Stimulated activated naive CD8-positive, alpha-beta T cell treated with anti-CD3 and anti-CD28 coated beads, Interleukin-15, amount 100 ng/mL, for 72 hours (primary cell): ENCODE results near the gene BGLAP.
"Not testable (repeated sequence)": the region's sequence is repeated elsewhere in the genome, so short reads cannot be mapped to it uniquely, and the experiment has no call there.

Experiments
- ATAC-seq: fragments of 150-1000 bp; cut with Tn5 transposase; 2 replicates; pipeline ENCODE4 v1.10.0; 2021; ENCODE audit warnings: mild to moderate bottlenecking, moderate library complexity
- DNase-seq, 2 donors: peaks; one replicate each; pipeline ENCODE4 v3.0.0; 2021 to 2022
- H3K27ac Mint-ChIP-seq, 2 donors: one replicate each; pipeline ENCODE4 v1.8.0; 2022; ENCODE audit warnings: mild to moderate bottlenecking in 2 of 2, mixed read lengths in 2 of 2, moderate library complexity in 2 of 2
- H3K27me3 Mint-ChIP-seq: one replicate; pipeline ENCODE4 v1.8.0; 2022; ENCODE audit warnings: mixed read lengths
- H3K4me1 Mint-ChIP-seq: one replicate; pipeline ENCODE4 v1.8.0; 2022; ENCODE audit warnings: mild to moderate bottlenecking, mixed read lengths
- H3K4me3 Mint-ChIP-seq, 2 donors: one replicate each; pipeline ENCODE4 v1.8.0; 2022; ENCODE audit warnings: mild to moderate bottlenecking in 2 of 2, mixed read lengths in 2 of 2, moderate library complexity in 1 of 2
- H3K9me3 Mint-ChIP-seq, 2 donors: one replicate each; pipeline ENCODE4 v1.8.0; 2022; ENCODE audit warnings: mixed read lengths in 2 of 2

The BGLAP gene

DNA sequence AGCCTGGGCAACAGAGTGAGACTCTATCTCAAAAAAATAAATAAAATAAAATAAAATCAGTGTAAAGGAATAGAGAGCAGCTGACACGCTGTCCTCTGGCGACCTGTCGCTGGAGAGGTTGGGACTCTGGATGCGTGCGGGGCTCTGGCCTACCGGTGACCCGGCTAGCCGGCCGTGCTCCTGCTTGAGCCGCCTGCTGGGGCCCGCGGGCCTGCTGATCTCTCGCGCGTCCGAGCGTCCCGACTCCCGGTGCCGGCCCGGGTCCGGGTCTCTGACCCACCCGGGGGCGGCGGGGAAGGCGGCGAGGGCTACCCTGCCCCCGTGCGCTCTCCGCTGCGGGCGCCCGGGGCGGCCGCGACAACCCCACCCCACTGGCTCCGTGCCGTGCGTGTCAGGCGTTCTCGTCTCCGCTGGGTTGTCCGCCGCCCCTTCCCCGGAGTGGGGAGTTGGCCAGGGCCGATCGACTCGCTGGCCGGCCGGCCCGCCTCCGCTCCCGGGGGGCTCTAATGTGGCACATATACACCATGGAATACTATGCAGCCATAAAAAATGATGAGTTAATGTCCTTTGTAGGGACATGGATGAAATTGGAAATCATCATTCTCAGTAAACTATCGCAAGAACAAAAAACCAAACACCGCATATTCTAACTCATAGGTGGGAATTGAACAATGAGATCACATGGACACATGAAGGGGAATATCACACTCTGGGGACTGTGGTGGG lies 25.5 kb upstream of the BGLAP start:
- ATAC-seq, H3K27me3 Mint-ChIP-seq, H3K27ac Mint-ChIP-seq, H3K9me3 Mint-ChIP-seq, DNase-seq: not testable (repeated sequence)
- Mint-ChIP-seq H3K4me1 (peaks cover 73% of the 10 kb centered on the region), H3K4me3 (peak overlapping the region; percentile 7 to 14)

DNA sequence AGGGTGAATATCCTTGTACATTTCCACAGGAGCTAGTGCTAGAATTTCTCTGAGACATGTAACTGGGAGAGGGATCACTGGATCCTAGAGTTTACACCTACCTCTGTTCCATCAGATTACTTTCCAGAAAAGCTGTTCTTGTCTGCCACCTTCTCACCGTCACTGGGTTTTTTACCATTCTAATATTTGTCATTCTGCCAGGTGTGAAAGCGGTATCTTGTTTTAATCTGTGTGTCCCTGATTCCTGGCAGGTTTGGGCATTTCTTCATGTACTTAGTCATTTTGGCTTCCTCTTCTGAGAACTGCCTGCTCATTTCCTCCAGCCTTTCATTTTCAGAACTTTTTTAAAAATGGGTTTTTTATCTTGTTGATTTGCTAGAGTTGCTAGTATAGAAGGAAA lies 24.1 kb upstream of the BGLAP start:
- peak overlapping the region; percentile 77 to 83 for H3K4me3 Mint-ChIP-seq
- peaks cover 75% of the 10 kb centered on the region for H3K4me1 Mint-ChIP-seq
- no peaks in the 10 kb centered on the region for H3K9me3 Mint-ChIP-seq
- DNase-seq (peak; percentile 48 to 71), ATAC-seq (peak; percentile 59)
- H3K27ac Mint-ChIP-seq: peak overlapping the region; percentile 96 to 97
- H3K27me3 Mint-ChIP-seq: no peaks in the 10 kb centered on the region

DNA sequence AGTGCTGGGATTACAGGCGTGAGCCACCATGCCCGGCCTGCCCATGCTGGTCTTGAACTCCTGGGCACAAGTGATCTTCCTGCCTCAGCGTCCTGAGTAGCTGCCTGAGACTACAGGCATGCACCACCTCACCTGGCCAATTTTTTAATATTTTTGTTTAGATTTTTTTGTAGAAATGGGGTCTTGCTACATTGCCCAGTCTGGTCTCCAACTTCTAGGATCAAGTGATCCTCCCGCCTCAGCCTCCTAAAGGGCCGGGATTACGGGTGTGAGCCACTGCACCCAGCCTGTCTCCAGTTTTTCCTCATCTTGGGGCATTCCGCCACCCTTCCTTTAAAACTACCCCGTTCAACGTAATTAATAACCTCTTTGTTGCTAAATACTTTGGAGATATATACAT lies 21.8 kb upstream of the BGLAP start:
- Mint-ChIP-seq H3K4me1 (peaks cover 79% of the 10 kb centered on the region), H3K27ac (peak overlapping the region; percentile 70 to 81), H3K27me3 (no peaks in the 10 kb centered on the region), H3K4me3 (peak overlapping the region; percentile 16 to 47), H3K9me3 (no peaks in the 10 kb centered on the region)
- no peak for ATAC-seq
- DNase-seq: no peak

DNA sequence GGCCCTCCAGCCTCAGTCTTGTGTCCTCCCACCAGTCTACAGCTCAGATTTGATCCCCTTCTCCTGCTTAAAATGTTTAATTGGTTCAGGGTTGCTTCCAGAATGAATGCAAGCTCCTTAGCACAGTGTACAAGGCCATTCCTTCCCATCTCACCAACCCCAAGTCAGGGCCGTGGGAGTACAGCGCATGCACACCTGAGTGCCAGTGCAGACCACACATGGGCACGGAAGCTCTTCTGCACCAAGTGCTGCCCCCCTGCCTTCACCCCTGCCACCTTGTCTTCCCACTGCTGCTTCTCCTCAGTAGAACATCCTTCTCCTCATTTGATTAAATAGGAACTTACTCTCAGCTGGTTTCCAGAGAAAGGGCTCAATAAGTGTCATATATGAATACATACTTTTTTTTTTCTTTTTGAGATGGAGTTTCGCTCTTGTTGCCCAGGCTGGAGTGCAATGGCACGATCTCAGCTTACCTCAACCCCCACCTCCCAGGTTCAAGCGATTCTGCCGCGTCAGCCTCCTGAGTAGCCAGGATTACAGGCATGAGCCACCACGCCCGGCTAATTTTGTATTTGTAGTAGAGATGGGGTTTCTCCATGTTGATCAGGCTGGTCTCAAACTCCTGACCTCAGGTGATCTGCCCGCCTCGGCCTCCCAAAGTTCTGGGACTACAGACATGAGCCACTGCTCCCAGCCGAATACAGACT lies 19.8 kb upstream of the BGLAP start:
- Mint-ChIP-seq H3K27ac (peak overlapping the region; percentile 95 to 98), H3K4me3 (peak overlapping the region; percentile 77 to 88), H3K9me3 (no peaks in the 10 kb centered on the region), H3K27me3 (no peaks in the 10 kb centered on the region), H3K4me1 (peaks cover 86% of the 10 kb centered on the region)
- no peak for DNase-seq
- ATAC-seq: no peak

DNA sequence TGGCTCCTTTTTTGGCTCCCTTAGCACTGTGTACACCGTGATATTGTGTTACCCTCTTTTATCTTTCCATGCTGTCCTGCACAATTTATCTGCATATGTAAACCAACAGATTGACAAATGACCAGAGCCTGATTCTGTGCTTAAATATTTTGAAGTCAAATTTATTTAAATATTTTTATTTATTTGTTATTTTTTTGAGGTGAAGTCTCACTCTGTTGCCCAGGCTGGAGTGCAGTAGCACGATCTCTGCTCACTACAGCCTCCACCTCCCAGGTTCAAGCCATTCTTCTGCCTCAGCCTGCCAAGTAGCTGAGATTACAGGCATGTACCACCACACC lies 16.3 kb upstream of the BGLAP start:
- Mint-ChIP-seq H3K4me3 (peak overlapping the region; percentile 16 to 62), H3K27ac (peak overlapping the region; percentile 4 to 62), H3K4me1 (peaks cover 79% of the 10 kb centered on the region)

DNA sequence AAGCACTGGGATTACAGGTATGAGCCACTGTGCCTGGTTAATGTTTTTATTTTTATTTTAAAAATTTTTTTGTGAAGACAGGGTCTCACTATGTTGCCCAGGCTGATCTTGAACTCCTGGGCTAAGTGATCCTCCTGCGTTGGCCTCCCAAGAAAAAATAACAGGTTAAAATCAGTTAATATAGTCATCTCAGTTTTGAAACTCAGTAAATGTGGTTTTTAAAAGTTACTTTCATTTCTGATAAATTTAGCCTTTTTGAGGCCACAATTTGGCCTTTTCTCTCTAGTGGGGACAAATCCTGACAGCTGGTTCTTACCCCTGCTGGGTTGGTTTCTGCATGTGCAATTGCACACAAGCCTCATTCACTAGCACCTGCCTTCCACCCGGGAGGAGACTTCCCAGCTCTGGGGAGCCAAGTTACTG lies 15.9 kb upstream of the BGLAP start:
- peaks cover 75% of the 10 kb centered on the region for H3K4me1 Mint-ChIP-seq
- no peaks in the 10 kb centered on the region for H3K9me3 Mint-ChIP-seq
- H3K27ac Mint-ChIP-seq: peak overlapping the region; percentile 68 to 91
- H3K27me3 Mint-ChIP-seq: no peaks in the 10 kb centered on the region
- H3K4me3 Mint-ChIP-seq: peak overlapping the region; percentile 61 to 66
- ATAC-seq (peak; percentile 27), DNase-seq (peak; percentile 41 to 56)

More for the DNA sequence above, 16.3 kb upstream of the BGLAP start:
- ATAC-seq: no peak
- Mint-ChIP-seq H3K9me3 (no peaks in the 10 kb centered on the region), H3K27me3 (no peaks in the 10 kb centered on the region)
- DNase-seq: no peak

DNA sequence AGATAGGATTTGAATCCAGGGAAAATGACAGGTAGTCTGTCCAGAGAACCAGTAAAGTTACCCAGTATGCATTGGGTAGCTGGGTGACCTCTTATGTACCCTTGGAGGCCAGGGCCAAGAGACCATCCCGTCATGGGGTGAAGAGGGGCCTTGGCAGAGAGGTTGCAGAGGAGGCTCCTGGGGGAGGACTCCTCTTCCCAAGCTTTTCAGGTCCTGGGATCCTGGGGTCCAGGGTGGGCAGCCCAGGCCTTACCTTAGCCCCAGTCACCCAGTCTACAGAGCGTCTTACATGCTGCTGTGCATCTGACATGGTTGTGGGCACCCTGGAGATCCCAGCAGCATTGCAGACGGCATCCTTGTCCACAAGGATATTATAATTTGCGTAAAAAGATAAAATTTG lies 15.2 kb upstream of the BGLAP start:
- no peaks in the 10 kb centered on the region for H3K9me3 Mint-ChIP-seq
- ATAC-seq (no peak), DNase-seq (no peak)
- H3K4me3 Mint-ChIP-seq: peak overlapping the region in 1 of 2 donors; percentile 66
- peaks cover 69% of the 10 kb centered on the region for H3K4me1 Mint-ChIP-seq
- H3K27me3 Mint-ChIP-seq: no peaks in the 10 kb centered on the region
- peak overlapping the region; percentile 54 to 68 for H3K27ac Mint-ChIP-seq

DNA sequence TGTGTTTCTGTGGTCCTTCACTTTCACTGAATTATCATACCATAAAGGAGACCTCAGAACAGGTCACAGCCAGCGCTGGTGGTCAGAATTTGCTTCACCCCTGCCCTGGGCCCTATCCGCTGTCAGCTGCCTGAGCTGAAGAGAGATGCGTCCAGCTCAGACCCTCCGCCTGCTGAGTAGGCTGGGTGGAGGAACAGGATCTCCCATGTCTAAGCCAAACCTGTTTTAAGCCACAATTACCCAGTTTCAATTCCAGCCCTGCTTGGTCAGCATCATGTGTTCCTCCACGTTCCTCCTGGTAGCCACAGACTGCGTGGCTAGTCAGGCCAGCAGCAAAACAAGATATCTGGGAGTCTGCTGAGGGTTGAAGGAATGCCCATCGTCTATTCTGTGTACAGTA lies 13.5 kb upstream of the BGLAP start:
- peak overlapping the region in 1 of 2 donors; percentile 79 for H3K27ac Mint-ChIP-seq
- H3K27me3 Mint-ChIP-seq: no peaks in the 10 kb centered on the region
- H3K9me3 Mint-ChIP-seq: no peaks in the 10 kb centered on the region
- peaks cover 51% of the 10 kb centered on the region for H3K4me1 Mint-ChIP-seq
- H3K4me3 Mint-ChIP-seq: peak overlapping the region in 1 of 2 donors; percentile 40
- ATAC-seq (peak; percentile 41), DNase-seq (no peak)

DNA sequence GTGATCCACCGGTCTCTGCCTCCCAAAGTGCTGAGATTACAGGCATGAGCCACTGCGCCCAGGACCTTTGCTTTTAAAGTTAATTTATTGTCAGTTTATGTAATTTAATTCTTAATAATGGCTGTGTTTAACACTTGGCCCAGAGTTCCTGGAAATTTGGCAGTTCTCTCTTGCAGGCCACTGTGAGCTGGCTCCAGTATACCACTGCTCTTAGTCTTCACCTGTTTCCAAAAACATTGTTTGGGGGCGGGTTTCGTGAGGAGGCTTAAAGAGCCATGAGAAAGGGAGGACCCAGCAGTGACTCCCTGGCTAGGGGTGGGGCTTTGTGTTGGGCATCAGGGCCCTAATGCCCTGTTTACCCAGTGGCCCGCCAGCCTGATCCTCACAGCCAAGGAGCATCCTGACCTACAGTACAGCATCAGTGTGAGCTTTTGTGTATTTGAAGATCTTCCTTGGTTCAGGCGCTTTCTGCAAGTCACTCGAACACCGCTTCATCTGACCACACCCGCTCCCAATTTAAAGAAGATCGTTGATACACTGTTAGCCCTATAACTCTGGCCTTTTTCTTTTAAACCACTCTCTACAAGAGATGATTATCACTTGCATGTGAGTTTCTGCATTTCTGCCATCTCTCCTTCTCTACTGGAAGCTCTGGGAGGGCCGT lies 12.0 kb upstream of the BGLAP start:
- ATAC-seq (no peak), DNase-seq (no peak)
- H3K9me3 Mint-ChIP-seq: no peaks in the 10 kb centered on the region
- no peak overlapping the region for H3K4me3 Mint-ChIP-seq
- H3K27me3 Mint-ChIP-seq: no peaks in the 10 kb centered on the region
- H3K4me1 Mint-ChIP-seq: peaks cover 42% of the 10 kb centered on the region
- peak overlapping the region in 1 of 2 donors; percentile 59 for H3K27ac Mint-ChIP-seq

DNA sequence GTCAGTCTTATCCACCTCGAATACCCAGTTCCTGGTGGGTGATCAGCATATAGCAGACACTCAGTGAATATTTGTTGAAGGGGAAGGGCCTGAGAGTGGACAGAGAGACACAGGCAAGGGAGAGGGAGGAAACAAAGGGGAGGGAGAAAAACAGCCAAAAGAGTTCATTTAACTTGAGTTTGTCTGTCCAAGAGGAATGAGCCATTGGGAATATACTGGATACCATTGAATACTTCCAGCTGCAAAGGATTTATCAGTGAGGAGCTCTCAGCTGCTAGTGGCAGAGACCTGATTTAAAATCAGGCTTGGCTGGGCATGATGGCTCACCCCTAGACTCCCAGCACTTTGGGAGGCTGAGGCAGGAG lies 11.5 kb upstream of the BGLAP start:
- Mint-ChIP-seq H3K4me1 (peaks cover 37% of the 10 kb centered on the region), H3K27me3 (no peaks in the 10 kb centered on the region), H3K27ac (no peak overlapping the region), H3K9me3 (no peaks in the 10 kb centered on the region), H3K4me3 (no peak overlapping the region)
- DNase-seq (no peak), ATAC-seq (no peak)

DNA sequence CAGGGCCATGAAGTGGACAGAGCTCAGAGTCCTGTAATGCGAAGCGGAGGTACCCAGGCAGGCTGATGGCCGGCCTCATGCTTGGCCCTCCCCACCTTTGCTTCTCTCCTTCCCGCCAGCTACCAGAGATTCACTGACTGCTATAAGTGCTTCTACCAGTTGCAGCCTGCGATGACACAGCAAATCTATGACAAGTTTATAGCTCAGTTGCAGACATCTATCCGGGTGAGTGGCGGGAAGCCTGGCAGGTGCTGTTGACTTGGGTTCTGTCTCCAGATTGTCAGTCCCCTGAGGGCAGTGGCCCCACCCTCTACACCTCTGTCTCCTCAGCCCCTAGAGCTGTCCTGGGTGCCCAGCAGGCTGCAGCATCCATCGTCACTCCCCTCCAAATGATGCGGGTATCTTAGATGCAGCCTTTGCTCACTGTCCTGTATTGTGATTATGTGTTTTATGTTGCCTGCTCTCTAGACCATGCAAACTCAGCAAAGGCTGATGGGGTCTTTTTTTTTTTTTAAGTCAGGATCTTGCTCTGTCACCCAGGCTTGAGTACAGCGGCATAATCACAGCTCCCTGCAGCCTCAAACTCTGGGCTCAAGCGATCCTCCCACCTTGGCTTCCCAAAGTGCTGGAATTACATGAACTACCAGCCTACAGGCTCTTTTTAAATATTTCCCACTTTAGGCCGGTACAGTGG lies 9.6 kb upstream of the BGLAP start:
- Mint-ChIP-seq H3K27me3 (no peaks in the 10 kb centered on the region), H3K4me1 (peaks cover 25% of the 10 kb centered on the region), H3K9me3 (no peaks in the 10 kb centered on the region), H3K4me3 (no peak overlapping the region), H3K27ac (no peak overlapping the region)
- ATAC-seq (no peak), DNase-seq (no peak)

DNA sequence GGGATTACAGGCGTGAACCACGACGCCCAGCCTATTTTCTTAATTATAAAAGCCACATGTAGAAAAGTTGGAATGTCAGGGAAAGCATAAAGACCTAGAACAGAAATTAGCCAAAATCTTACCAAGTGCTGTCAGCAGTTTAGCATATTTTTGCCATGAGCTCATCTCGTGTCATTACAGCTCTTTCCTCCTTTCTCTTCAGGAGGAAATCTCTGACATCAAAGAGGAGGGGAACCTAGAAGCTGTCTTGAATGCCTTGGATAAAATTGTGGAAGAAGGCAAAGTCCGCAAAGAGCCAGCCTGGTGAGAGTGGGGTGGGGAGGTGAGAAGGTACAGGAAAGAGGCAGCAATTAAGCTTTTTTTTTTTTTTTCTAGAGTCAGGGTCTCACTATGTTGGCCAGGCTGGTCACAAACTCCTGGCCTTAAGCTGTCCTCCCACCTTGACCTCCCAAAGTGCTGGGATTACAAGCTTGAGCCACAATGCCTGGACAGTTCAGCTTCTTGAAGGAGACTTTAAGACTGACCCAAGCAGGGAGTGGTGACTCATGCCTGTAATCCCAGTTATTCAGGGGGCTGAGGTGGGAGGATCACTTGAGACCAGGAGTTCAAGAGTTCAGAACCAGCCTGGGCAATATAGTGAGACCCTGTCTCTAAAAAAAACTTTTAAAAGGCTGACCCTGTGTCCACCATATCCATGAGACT lies 8.4 kb upstream of the BGLAP start:
- Mint-ChIP-seq H3K4me1 (peaks cover 23% of the 10 kb centered on the region), H3K27ac (no peak overlapping the region), H3K27me3 (no peaks in the 10 kb centered on the region), H3K4me3 (no peak overlapping the region), H3K9me3 (no peaks in the 10 kb centered on the region)
- no peak for ATAC-seq
- DNase-seq: no peak

DNA sequence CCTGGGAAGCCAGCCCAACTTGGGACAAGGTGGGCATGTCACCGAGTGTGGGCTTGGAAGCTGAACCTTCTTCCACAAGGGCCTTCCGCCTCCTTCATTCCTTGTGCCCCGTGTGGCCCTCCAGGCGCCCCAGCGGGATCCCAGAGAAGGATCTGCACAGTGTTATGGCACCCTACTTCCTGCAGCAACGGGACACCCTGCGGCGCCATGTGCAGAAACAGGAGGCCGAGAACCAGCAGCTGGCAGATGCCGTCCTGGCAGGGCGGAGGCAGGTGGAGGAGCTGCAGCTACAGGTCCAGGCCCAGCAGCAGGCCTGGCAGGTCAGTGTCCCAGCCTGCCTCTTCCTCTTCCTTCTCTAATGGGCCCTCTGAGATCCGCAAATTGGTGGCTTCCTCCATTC lies 5.8 kb upstream of the BGLAP start:
- peak overlapping the region in 1 of 2 donors; percentile 3 for H3K27ac Mint-ChIP-seq
- H3K4me1 Mint-ChIP-seq: peaks cover 7% of the 10 kb centered on the region
- no peaks in the 10 kb centered on the region for H3K27me3 Mint-ChIP-seq
- no peak for ATAC-seq
- no peak for DNase-seq
- no peak overlapping the region for H3K4me3 Mint-ChIP-seq
- no peaks in the 10 kb centered on the region for H3K9me3 Mint-ChIP-seq

DNA sequence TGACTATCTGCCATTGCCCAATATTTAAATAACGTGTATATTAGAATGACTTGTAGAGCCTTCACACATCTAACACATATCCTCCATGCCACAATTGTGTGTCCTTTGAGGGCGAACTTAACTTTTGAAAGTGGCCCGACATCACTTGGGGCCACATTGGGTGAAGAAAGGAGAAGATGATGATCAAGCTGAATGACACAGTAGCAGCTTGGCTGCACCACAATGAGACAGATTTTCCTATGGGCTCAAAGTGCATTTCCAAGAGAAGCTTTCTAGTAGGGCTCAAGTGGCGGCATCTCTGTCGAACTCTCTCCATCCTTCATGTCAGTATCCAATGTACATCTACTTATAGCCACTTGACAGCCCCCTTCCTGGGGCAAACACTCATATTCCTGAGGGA lies 3.7 kb upstream of the BGLAP start:
- Mint-ChIP-seq H3K4me3 (no peak overlapping the region), H3K4me1 (peaks cover 9% of the 10 kb centered on the region), H3K27ac (peak overlapping the region in 1 of 2 donors; percentile 86), H3K27me3 (no peaks in the 10 kb centered on the region), H3K9me3 (no peaks in the 10 kb centered on the region)
- ATAC-seq: no peak
- DNase-seq: no peak

DNA sequence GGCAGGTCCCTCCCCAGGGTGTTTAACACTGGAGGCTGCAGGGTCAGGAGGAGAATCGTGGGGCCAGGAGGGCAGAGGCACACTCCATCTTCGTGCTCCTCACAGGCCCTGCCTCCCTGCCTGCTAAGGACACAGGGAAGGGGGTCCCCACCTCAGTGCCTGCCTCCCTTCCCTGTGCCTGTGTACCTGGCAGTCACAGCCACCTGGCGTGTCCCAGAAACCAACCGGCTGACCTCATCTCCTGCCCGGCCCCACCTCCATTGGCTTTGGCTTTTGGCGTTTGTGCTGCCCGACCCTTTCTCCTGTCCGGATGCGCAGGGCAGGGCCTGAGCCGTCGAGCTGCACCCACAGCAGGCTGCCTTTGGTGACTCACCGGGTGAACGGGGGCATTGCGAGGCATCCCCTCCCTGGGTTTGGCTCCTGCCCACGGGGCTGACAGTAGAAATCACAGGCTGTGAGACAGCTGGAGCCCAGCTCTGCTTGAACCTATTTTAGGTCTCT lies 623 bp upstream of the BGLAP start:
- no peaks in the 10 kb centered on the region for H3K27me3 Mint-ChIP-seq
- ATAC-seq (no peak), DNase-seq (no peak)
- H3K27ac Mint-ChIP-seq: peak overlapping the region in 1 of 2 donors; percentile 19
- peaks cover 39% of the 10 kb centered on the region for H3K4me1 Mint-ChIP-seq
- no peak overlapping the region for H3K4me3 Mint-ChIP-seq
- no peaks in the 10 kb centered on the region for H3K9me3 Mint-ChIP-seq
